ENCODE data around the gene CYTH3.
"Not testable (repeated sequence)": the region's sequence is repeated elsewhere in the genome, so short reads cannot be mapped to it uniquely, and the experiment has no call there.

The CYTH3 gene

DNA sequence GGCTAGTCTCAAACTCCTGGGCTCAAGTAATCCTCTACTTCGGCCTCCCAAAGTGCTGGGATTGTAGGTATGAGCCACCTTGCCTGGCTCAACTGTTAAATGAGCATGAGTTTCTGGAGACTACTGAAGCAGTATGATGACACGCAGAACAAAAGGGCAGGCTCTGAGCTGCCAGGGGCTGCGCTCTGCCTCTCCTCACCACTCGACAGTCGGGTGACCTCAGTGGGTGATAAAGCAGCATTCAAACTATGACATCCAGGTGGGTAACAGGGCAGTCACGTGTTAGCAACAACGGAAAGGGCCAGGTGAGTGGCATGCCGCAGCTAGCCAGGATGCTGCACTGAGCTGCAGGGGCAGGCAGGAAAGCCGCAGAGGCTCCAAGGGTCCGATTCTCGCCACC lies 71.5 kb downstream of the CYTH3 start:
- no peak for DNase-seq (ENCODE audit: extremely low read depth, low read depth)
- TF ChIP-seq, protein P1, sequence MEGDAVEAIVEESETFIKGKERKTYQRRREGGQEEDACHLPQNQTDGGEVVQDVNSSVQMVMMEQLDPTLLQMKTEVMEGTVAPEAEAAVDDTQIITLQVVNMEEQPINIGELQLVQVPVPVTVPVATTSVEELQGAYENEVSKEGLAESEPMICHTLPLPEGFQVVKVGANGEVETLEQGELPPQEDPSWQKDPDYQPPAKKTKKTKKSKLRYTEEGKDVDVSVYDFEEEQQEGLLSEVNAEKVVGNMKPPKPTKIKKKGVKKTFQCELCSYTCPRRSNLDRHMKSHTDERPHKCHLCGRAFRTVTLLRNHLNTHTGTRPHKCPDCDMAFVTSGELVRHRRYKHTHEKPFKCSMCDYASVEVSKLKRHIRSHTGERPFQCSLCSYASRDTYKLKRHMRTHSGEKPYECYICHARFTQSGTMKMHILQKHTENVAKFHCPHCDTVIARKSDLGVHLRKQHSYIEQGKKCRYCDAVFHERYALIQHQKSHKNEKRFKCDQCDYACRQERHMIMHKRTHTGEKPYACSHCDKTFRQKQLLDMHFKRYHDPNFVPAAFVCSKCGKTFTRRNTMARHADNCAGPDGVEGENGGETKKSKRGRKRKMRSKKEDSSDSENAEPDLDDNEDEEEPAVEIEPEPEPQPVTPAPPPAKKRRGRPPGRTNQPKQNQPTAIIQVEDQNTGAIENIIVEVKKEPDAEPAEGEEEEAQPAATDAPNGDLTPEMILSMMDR (IDR thresholded peaks at IDR 0.05; ENCODE audit: low read depth, low read length): no peak

DNA sequence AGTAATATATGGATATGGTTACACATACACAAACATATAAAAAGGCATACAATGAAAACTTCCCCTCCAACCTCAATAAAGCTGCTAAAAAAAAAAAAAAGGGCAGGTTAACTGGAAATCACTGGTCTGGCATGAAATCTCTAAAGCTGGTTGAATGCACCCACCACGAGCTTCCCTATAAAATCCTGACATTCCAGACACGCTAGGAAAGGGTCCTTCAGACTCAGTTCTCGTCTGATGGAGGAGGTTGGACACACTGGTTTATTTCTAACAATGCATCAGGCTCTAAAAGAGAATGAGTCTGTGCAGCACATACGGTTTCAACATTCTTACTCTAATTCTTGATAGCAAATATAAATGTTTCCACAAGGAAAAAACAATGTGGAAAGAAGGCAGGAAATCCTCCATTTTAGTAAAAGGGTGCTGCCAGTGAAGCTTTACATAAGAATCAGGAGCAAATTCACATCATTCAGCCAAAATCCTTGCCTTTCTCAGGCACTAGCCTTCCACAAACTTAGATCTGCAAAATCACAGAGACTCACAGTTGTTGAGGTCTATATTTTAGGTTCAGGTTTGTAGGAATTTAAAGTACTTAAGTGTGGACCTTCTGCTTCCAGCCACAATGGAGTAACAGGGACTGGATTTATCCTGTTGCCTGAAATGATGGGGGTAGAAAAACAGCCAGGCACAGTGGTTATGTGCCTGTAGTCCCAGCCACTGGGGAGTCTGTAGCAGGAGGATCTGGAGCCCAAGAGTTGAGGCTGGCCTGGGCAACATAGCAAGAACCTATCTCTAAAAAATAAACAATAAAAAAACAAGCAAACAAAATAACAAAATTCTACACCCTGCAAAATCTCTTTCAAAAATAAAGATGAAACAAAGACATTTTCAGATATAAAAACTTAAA lies 73.5 kb downstream of the CYTH3 start:
- TF ChIP-seq, protein P1 (IDR thresholded peaks at IDR 0.05; ENCODE audit: low read depth, low read length): no peak
- DNase-seq (ENCODE audit: extremely low read depth, low read depth): no peak

DNA sequence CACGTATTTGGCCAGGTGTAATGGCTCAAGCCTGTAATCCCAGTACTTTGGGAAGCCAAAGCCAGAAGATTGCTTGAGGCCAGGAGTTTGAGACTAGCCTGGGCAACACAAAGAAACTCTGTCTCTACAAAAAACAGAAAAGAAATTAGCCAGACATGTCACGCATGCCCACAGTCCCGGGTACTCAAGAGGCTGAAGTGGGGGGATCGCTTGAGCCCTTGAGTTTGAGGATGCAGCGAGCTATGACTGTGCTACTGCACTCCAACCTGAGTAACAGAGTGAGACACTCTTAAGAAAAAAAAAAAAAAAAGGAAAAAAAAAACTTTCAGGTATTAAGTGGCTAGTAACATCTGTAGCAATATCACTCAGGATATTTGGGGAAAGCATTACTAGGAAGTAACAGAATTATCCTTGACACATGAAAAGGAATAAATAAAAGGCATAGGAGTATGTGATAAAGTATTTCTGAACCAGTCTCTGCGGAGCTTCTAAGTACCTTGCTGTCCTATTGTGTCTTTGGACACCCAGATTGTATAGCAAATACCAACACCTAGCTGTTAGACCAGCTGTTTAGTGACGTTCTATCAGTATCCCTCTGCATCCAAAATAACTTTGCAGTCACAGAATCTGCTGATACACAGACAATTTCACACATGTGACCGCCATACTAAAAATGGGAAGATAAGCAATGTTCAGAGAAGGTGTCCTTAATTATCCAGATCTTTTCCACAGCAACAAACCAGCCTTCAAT lies 74.4 kb downstream of the CYTH3 start:
- DNase-seq (ENCODE audit: extremely low read depth, low read depth): no peak
- TF ChIP-seq, protein P1 (IDR thresholded peaks at IDR 0.05; ENCODE audit: low read depth, low read length): no peak

DNA sequence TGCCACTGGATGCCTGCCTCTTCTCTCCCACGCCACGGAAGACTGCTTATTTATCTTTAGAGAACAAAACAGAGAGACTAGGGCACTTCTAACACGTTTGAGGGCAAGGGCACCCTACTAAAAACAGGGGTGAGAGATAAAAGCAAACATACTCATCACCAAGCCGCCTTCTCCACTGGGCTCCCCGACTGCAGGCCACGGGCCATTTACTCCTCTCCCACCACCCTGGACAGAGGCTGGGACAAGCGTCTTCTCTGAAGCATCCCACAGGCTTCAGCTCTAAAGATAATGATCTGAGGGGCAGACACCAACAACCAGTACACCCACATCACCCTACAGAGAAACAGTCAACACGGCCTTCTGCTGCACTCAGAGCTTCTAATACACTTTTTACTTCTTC lies 78.7 kb downstream of the CYTH3 start:
- no peak for DNase-seq (ENCODE audit: extremely low read depth, low read depth)
- TF ChIP-seq, protein P1 (IDR thresholded peaks at IDR 0.05; ENCODE audit: low read depth, low read length): no peak

DNA sequence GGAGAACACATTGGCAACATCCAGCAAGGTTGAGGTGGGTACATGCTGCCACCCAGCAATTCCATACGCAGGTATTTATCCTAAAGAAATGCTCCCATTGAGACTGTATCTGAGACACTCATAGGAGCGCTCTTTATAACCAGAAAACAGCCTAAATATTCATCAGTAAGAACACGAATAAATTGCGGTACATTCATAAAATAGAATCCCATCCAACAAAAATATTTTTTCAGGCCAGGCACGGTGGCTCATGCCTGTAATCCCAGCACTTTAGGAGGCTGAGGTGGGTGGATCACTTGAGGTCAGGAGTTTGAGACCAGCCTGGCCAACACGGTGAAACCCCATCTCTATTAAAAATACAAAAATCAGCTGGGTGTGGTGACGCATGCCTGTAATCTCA lies 81.9 kb downstream of the CYTH3 start:
- DNase-seq (ENCODE audit: extremely low read depth, low read depth): not testable (repeated sequence)

DNA sequence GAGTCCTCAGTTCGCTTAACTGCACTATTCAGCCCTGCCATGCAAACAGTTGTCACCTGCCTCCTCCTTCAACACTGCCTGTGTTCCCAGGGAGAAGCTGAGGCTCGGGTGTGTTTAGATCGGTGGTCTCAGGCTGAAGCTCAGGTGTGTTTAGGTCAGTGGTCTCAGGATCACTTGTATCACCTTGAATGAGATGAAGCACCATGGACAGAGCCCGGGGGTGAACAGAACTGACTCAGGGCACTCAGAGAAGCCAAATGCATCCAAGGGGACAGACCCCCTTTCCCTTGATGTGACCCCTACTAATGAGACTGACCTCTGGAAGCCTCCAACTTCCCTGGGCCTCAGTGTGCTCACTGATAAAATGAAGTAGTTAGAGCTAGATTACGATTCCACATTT lies 84.0 kb downstream of the CYTH3 start:
- no peak for DNase-seq (ENCODE audit: extremely low read depth, low read depth)
- TF ChIP-seq, protein P1 (IDR thresholded peaks at IDR 0.05; ENCODE audit: low read depth, low read length): no peak

DNA sequence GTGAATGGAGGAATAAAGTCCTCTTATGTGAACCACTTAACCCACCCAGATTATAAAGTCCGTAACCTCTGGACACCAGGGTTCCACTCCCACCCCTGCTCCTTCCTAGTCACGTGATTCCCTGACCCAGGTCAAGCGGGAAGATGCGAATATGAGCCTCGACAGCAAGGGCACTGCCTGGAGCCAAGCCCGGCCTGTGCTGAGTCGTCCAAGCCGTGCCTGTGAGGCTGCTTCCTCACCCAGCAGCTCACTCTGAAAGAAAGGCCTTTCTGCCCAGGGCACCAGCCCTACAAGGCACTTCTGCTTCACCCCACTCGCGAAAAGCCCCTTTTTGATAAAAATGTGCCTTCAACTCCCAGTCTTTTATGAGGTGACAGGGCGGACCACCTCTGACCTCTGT lies 85.8 kb downstream of the CYTH3 start:
- TF ChIP-seq, protein P1 (IDR thresholded peaks at IDR 0.05; ENCODE audit: low read depth, low read length): no peak
- no peak for DNase-seq (ENCODE audit: extremely low read depth, low read depth)

All from AG09319 (cell line).